Keratinocyte (primary cell): ENCODE results near the gene CFAP57. TPM values are rescaled to one million over a fixed set of nuclear protein-coding genes. Genes with fewer than 3 reads are reported as not detected.

ENCODE experiments used
- DNase-seq: peaks from one replicate; pipeline ENCODE4 v3.0.0-alpha.2; 2011; ENCODE audit warnings: low read depth, missing footprints, low spot score
- FAIRE-seq: peaks from 2 replicates; lab custom pipeline; 2011; peaks lifted over from hg19 to GRCh38; lab: Jason Lieb, UNC
- H2AFZ ChIP-seq: 2 replicates; pipeline ENCODE4 v1.6.0; 2012; ENCODE audit warnings: low read length, control low read depth, inconsistent platforms; ENCODE audit not compliant: control insufficient read depth
- H3K27ac ChIP-seq: 2 replicates; pipeline ENCODE4 v1.5.1; 2011; ENCODE audit warnings: low read length; ENCODE audit not compliant: control insufficient read depth, insufficient read depth
- H3K27me3 ChIP-seq: 3 replicates; pipeline ENCODE4 v1.6.0; 2011; ENCODE audit warnings: low read length; ENCODE audit not compliant: control insufficient read depth, insufficient read depth; ENCODE audit errors: extremely low read depth
- H3K36me3 ChIP-seq, 2 experiments: 2 replicates in 1 of 2; 3 replicates in 1 of 2; pipeline ENCODE4 v1.5.1; 2011; ENCODE audit warnings: low read length in 2 of 2, mild to moderate bottlenecking in 1 of 2; ENCODE audit not compliant: control insufficient read depth in 2 of 2, insufficient read depth in 2 of 2; ENCODE audit errors: extremely low read depth in 1 of 2
- H3K4me1 ChIP-seq: 3 replicates; pipeline ENCODE4 v1.5.1; 2011; ENCODE audit warnings: low read length; ENCODE audit not compliant: control insufficient read depth, insufficient read depth; ENCODE audit errors: extremely low read depth
- H3K4me2 ChIP-seq: 3 replicates; pipeline ENCODE4 v1.6.0; 2011; ENCODE audit warnings: low read depth, low read length; ENCODE audit not compliant: control insufficient read depth, insufficient read depth; ENCODE audit errors: extremely low read depth
- H3K4me3 ChIP-seq, 3 experiments: fragments of 200-600 bp in 1 of 3; sonication (generic) in 1 of 3; 2 replicates in 2 of 3; 3 replicates in 1 of 3; pipeline ENCODE4 v1.5.1; 2011 to 2016; ENCODE audit warnings: low read length in 3 of 3, mild to moderate bottlenecking in 3 of 3, control low read depth in 2 of 3, inconsistent platforms in 1 of 3, low read depth in 1 of 3, mixed read lengths in 1 of 3, mixed run types in 1 of 3, moderate library complexity in 1 of 3; ENCODE audit not compliant: control insufficient read depth in 2 of 3, insufficient read depth in 2 of 3; ENCODE audit errors: extremely low read depth in 1 of 3
- H3K79me2 ChIP-seq: 2 replicates; pipeline ENCODE4 v1.6.0; 2012; ENCODE audit warnings: low read length; ENCODE audit not compliant: control insufficient read depth, insufficient read depth
- H3K9ac ChIP-seq: 3 replicates; pipeline ENCODE4 v1.6.0; 2011; ENCODE audit warnings: low read length; ENCODE audit not compliant: control insufficient read depth, insufficient read depth; ENCODE audit errors: extremely low read depth
- H3K9me1 ChIP-seq: 3 replicates; pipeline ENCODE4 v1.6.0; 2011; ENCODE audit warnings: low read length; ENCODE audit not compliant: control insufficient read depth, insufficient read depth; ENCODE audit errors: extremely low read depth
- H3K9me3 ChIP-seq: 2 replicates; pipeline ENCODE4 v1.5.1; 2012; ENCODE audit warnings: low read depth, low read length; ENCODE audit not compliant: control insufficient read depth
- H4K20me1 ChIP-seq: 3 replicates; pipeline ENCODE4 v1.6.0; 2011; ENCODE audit warnings: low read length; ENCODE audit not compliant: control insufficient read depth, insufficient read depth; ENCODE audit errors: extremely low read depth
- EZH2 ChIP-seq: IDR thresholded peaks from one replicate; pipeline ENCODE4 v1.6.1; 2012; ENCODE audit warnings: inconsistent platforms, mild to moderate bottlenecking, low read length, moderate library complexity
- dilution Hi-C: fragments of 300-500 bp; cut with MboI; formaldehyde crosslinking; loops from one replicate; pipeline ENCODE4 v1.7.0; 2020; ENCODE audit warnings: low sequenced_read_pairs; ENCODE audit not compliant: extremely low pct_ligation_motif_present
- polyA plus RNA-seq, 5 experiments: library from polyadenylated mRNA; depleted of rRNA in 3 of 5; stranded (reverse) in 3 of 5; stranded (forward) in 1 of 5; unstranded in 1 of 5; fragments of >200 nt; gene quantifications; 1 replicate in 1 of 5; 2 replicates in 3 of 5; 3 replicates in 1 of 5; pipeline versions ENCODE4 v1.2.1 to v1.2.3, GENCODE V29; 2011 to 2012; ENCODE audit warnings: missing spikeins in 2 of 5, low read depth in 1 of 5, low replicate concordance in 1 of 5
- TF ChIP-seq, protein P1 (sequence below), 3 experiments: IDR thresholded peaks in 1 of 3; conservative IDR thresholded peaks in 1 of 3; optimal IDR thresholded peaks in 1 of 3; 2 replicates in 2 of 3; 3 replicates in 1 of 3; pipeline versions ENCODE3 to v1.5.1; 2011; ENCODE audit warnings: low read length in 3 of 3, mild to moderate bottlenecking in 3 of 3, moderate library complexity in 2 of 3, control low read depth in 1 of 3, inconsistent platforms in 1 of 3; ENCODE audit not compliant: insufficient read depth in 2 of 3; ENCODE audit errors: extremely low read depth in 1 of 3

CFAP57 gene
- polyA plus RNA-seq, 1 donor (not counting 4 experiments of a cell fraction or from before 2014, with no cell fraction given), result 0.39 TPM

GRCh38 chr1:43177691-43178090, 5.6 kb downstream of the CFAP57 start:
- FAIRE-seq, result no peak
- no peak for TF ChIP-seq EZH2
- TF ChIP-seq, protein P1, sequence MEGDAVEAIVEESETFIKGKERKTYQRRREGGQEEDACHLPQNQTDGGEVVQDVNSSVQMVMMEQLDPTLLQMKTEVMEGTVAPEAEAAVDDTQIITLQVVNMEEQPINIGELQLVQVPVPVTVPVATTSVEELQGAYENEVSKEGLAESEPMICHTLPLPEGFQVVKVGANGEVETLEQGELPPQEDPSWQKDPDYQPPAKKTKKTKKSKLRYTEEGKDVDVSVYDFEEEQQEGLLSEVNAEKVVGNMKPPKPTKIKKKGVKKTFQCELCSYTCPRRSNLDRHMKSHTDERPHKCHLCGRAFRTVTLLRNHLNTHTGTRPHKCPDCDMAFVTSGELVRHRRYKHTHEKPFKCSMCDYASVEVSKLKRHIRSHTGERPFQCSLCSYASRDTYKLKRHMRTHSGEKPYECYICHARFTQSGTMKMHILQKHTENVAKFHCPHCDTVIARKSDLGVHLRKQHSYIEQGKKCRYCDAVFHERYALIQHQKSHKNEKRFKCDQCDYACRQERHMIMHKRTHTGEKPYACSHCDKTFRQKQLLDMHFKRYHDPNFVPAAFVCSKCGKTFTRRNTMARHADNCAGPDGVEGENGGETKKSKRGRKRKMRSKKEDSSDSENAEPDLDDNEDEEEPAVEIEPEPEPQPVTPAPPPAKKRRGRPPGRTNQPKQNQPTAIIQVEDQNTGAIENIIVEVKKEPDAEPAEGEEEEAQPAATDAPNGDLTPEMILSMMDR (optimal IDR thresholded peaks at IDR 0.05 in 1 of 3, IDR thresholded peaks at IDR 0.05 in 1 of 3, conservative IDR thresholded peaks at IDR 0.05 in 1 of 3; ENCODE audit: extremely low read depth in 1 of 3, insufficient read depth in 2 of 3, low read length in 3 of 3), result no peak
- H3K36me3 ChIP-seq, result no peaks in the 10 kb centered on the region
- dilution Hi-C loops, result no loop called here
- no peak overlapping the region for H2AFZ ChIP-seq
- H3K27ac ChIP-seq, result no peak overlapping the region
- no peaks in the 10 kb centered on the region for H3K4me1 ChIP-seq
- no peaks in the 10 kb centered on the region for H3K27me3 ChIP-seq
- no peaks in the 10 kb centered on the region for H4K20me1 ChIP-seq
- H3K9me3 ChIP-seq, result no peaks in the 10 kb centered on the region
- H3K9me1 ChIP-seq, result no peaks in the 10 kb centered on the region
- no peaks in the 10 kb centered on the region for H3K79me2 ChIP-seq
- H3K4me2 ChIP-seq, result no peak overlapping the region
- no peak overlapping the region for H3K4me3 ChIP-seq
- DNase-seq, result no peak
- no peak overlapping the region for H3K9ac ChIP-seq

DNA sequence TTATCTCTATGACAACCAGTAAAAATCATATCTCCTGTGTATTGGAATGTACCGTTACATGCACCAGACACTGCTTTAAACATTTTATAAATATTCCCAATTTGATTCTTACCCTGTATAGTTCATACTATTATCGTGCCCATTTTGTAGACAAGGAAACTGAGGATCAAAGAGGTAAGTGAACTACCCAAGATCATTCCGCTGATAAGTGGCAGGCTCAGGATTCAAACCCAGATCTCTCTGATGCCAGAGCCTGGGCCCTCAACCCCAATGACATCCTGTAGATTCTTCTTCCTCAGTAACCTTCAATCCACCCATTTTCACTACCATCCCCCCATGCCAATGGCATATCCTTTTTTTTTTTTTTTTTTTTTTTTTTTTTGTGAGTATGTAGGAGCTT, 12.3 kb downstream of the CFAP57 start:
- no peak overlapping the region for H2AFZ ChIP-seq
- DNase-seq, result no peak
- H3K9me1 ChIP-seq, result no peaks in the 10 kb centered on the region
- no peak overlapping the region for H3K4me2 ChIP-seq
- H3K9me3 ChIP-seq, result no peaks in the 10 kb centered on the region
- H3K4me3 ChIP-seq, result no peak overlapping the region
- no peak overlapping the region for H3K9ac ChIP-seq
- dilution Hi-C loops, result no loop called here
- no peaks in the 10 kb centered on the region for H3K27me3 ChIP-seq
- H3K36me3 ChIP-seq, result no peaks in the 10 kb centered on the region
- FAIRE-seq, result no peak
- no peak overlapping the region for H3K27ac ChIP-seq
- H3K79me2 ChIP-seq, result no peaks in the 10 kb centered on the region
- H4K20me1 ChIP-seq, result no peaks in the 10 kb centered on the region
- no peaks in the 10 kb centered on the region for H3K4me1 ChIP-seq
- TF ChIP-seq, protein P1 (optimal IDR thresholded peaks at IDR 0.05 in 1 of 3, IDR thresholded peaks at IDR 0.05 in 1 of 3, conservative IDR thresholded peaks at IDR 0.05 in 1 of 3; ENCODE audit: extremely low read depth in 1 of 3, insufficient read depth in 2 of 3, low read length in 3 of 3), result no peak
- TF ChIP-seq EZH2, result no peak
